AG10803 (cell line): ENCODE results near the gene ZNF547.
A peak's percentile ranks its signal among the peaks of the same experiment; 100 is the strongest.

Experiments used
- DNase-seq: peaks from one replicate; pipeline ENCODE4 v3.0.0; 2010; ENCODE audit warnings: low read depth
- H3K4me3 ChIP-seq: 2 replicates; pipeline ENCODE4 v1.5.1; 2011; ENCODE audit warnings: mild to moderate bottlenecking, low read length, control low read depth
- TF ChIP-seq, protein P1 (sequence below): conservative IDR thresholded peaks from 2 replicates; pipeline ENCODE4 v1.5.1; 2011; ENCODE audit warnings: mild to moderate bottlenecking, low read length, control low read depth, inconsistent platforms

ZNF547 gene

DNA sequence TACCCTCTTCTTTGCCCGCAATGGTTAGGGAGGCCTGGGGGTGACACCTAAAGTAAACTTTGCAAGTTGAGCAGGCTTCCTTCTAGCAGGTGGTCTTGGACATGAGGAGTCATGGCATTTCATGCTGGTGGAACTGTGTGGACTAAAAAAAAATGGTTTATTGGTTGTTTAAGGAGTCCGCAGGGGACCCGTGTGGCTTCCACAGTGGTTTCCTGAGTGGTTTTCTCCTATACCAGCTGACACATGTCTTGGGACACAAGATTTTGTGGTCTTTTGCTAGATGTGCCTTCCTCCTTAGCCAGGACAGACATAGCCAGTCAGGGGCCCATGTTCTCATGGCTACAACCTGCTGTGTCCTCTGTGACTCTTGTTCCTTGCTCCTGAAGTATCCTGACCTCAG lies 41.6 kb upstream of the ZNF547 start:
- DNase-seq, result no peak
- H3K4me3 ChIP-seq, result peak overlapping the region; percentile 87
- TF ChIP-seq, protein P1, sequence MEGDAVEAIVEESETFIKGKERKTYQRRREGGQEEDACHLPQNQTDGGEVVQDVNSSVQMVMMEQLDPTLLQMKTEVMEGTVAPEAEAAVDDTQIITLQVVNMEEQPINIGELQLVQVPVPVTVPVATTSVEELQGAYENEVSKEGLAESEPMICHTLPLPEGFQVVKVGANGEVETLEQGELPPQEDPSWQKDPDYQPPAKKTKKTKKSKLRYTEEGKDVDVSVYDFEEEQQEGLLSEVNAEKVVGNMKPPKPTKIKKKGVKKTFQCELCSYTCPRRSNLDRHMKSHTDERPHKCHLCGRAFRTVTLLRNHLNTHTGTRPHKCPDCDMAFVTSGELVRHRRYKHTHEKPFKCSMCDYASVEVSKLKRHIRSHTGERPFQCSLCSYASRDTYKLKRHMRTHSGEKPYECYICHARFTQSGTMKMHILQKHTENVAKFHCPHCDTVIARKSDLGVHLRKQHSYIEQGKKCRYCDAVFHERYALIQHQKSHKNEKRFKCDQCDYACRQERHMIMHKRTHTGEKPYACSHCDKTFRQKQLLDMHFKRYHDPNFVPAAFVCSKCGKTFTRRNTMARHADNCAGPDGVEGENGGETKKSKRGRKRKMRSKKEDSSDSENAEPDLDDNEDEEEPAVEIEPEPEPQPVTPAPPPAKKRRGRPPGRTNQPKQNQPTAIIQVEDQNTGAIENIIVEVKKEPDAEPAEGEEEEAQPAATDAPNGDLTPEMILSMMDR, result no peak

GRCh38 chr19:57324992-57325391 lies 38.4 kb upstream of the ZNF547 start:
- no peak overlapping the region for H3K4me3 ChIP-seq
- DNase-seq, result no peak
- TF ChIP-seq, protein P1, result no peak

DNA sequence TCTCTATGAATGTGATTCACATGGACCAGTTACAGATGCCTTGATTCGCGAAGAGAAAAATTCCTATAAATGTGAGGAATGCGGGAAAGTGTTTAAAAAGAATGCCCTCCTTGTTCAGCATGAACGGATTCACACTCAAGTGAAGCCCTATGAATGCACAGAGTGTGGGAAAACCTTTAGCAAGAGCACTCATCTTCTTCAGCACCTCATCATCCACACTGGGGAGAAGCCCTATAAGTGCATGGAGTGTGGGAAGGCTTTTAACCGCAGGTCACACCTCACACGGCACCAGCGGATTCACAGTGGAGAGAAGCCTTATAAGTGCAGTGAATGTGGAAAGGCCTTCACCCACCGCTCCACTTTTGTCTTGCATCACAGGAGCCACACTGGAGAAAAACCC lies 35.4 kb upstream of the ZNF547 start:
- no peak for DNase-seq
- TF ChIP-seq, protein P1, result no peak
- no peak overlapping the region for H3K4me3 ChIP-seq

DNA sequence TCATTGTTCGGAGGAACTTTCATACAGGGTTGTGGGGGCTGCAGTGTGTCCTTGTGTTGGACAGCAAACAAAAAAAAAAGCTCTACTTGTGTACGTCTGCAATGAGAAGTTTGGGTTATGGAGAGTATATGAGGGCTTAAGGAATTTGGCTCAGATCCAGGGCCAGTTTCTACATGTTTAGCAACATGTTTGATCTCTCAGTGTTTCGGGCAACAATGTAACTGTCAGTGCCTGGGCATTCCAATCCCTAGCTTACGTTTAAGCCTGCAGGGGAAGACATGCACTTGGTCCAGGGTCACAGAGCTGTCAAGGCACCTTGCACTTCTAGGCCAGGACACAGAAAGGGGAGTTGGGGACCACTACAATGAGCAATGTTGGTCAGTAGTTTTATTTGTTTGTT lies 29.2 kb upstream of the ZNF547 start:
- TF ChIP-seq, protein P1, result no peak
- peak; percentile 12 for DNase-seq
- H3K4me3 ChIP-seq, result no peak overlapping the region

GRCh38 chr19:57338877-57339276 lies 24.5 kb upstream of the ZNF547 start:
- no peak overlapping the region for H3K4me3 ChIP-seq
- TF ChIP-seq, protein P1, result no peak
- no peak for DNase-seq

- TF ChIP-seq, protein P1, result no peak
- H3K4me3 ChIP-seq, result no peak overlapping the region
- DNase-seq, result no peak
Observed at GRCh38 chr19:57342582-57342981, 20.8 kb upstream of the ZNF547 start.

- no peak overlapping the region for H3K4me3 ChIP-seq
- TF ChIP-seq, protein P1, result no peak
- peak; percentile 81 for DNase-seq
Observed at GRCh38 chr19:57348136-57348535, 15.2 kb upstream of the ZNF547 start.
